GM18519 (cell line): Measurements from ENCODE around the gene NGEF.

Experiments used
- ATAC-seq: cut with Tn5 transposase; IDR thresholded peaks from one replicate; pipeline ENCODE4 v1.9.1; 2021; ENCODE audit warnings: mild to moderate bottlenecking, moderate library complexity; ENCODE audit not compliant: unreplicated experiment, low FRiP score

Gene NGEF

DNA sequence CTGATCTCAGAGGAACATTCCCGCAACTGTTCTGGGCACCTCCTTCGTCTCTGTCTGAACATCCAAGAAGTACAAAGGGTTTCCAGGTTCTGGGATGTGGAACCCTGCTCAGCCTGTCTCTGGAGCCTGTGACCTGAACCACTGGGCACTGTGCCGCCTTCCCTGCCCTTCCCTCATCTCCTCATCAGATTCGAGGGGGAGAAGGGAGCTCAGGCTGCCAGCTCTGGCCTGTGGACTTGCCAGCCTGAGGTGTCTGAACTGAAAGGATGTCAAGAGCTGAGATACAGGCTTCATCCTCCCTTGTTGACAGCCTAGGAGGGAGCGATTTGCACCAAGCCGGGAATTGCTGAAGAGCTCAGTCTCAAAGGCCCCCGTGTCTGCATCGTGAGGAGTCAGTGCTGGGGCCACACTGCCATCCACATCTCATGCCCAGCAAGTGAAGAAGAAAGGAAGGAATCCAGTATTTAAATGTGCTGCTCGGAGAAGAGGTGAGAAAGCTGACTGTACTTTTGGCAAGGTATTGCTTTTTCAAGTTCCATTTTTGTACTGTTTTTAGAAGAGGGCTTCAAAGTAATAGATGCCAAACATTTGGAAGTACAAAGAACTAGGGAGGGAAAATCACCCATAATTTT, 32.0 kb upstream of the NGEF start:
- ATAC-seq = no peak

DNA sequence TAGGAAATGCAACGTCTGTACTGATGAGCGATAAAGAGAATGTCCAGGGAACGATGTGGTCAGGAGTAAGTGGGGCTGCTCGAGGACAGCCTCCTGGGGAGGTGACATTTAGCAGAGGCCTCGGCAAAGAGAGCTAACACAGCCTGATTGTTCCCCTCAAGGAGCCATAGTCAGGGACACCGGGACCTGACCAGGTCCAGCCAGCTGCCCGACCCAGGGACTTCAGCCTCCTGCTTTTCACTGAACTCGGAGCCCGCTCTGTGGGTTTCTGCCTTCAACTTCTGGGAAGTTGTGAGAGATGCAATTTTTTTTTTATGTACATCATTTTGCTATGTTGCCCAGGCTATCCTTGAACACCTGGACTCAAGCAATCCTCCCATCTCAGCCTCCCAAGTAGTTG, 29.5 kb upstream of the NGEF start:
- ATAC-seq = no peak

DNA sequence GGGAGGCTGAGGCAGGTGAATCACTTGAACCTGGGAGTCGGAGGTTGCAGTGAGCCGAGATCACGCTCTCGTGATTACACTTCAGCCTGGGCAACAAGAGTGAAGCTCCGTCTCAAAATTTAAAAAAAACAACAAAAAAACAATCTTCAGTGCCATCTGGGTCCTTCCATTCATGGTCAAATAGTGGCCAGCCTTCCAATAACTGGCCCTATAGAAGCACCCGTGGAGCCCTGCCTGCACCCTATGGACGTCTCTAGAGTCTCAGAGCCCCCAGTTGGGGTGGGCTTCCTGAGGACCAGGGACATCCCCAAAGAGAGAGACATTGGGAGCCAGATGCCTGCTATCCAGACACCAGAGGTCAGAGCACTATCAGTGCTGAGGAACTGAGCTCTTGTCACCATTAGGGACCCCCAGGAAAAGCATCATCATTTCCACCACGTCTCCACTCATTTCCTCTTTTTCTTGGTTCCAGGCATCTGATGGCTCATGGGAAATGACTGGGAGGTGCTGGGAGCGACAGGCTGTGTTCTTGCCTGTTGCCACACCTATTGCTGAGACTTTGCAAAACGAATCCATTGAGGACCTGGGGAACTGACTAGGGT, 28.8 kb upstream of the NGEF start:
- ATAC-seq = no peak

DNA sequence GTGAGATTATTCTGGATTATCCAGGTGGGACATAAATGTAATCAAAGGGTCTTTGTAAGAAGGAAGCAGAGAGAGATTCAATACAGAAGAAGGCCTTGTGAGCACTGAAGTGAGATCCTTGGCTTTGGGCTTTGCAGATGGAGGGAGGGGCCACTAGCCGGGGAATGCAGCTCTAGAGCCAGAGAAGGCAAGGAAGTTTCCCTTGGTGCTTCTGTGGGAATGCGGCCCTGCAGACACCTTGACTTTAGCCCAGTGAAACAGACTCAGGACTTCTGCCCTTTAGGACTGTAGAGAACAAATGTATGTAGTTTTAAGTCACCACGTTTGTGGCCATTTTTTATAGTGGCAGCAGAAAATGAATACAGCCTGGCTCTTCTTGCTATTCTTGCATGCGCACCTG, 27.5 kb upstream of the NGEF start:
- no peak for ATAC-seq

DNA sequence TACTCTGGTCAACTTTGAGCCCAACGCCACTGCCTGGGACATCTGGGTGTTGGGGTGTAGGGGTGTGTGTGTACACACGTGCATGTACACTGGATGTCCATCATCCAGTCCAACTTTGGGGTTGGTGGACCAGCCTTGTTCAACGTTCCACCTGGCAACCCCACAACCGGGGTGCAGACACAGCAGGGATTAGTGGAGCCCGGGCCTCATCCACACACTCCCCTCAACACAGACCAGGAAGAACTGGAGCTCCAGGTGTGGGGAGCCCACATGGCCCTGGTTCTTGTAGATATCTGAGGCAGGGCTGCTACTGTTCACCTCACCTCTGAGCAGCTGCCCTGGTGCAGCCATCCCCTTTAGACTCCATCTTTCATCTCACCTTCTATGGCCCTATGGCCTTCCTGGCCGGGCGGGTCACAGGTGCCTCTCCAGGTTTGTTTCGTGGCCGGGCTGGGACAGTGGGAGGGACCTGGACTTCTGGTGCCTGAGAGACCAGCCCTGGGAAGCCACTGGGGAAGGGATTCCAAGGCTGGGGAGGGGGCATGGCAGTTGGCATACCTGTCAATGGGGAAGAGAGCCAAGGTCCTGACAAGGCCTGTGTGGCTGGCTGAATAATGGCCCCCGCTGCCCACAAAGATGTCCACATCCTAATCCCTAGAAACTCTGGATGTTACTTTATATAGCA, 26.9 kb upstream of the NGEF start:
- ATAC-seq = no peak

DNA sequence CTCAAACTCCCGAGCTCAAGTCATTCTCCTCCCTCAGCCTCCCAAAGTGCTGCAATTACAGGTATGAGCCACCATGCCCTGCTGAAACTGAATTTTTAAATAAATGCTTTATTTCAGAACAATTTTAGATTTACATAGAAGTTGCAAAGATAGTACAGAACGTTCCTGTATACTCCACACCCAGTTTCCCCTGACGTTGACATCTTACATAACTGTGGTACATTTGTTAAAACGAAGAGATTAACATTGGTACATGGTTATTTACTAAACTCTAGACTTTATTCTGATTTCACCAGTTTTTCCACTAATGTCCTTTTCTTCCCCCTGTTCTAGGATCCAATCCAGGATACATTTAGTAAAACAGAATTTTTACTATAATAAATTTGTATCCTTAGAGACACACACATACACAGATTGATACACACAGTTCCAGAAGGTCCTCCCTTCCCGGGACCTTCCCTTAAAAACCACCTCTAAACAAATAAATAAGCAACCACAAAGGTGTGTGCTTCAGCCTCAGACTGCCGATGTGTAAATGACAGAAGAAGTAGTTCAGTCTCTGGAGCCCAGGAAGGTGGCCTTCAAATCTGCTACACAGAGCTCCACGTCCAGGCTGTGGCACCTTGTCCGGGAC, 26.3 kb upstream of the NGEF start:
- no peak for ATAC-seq

DNA sequence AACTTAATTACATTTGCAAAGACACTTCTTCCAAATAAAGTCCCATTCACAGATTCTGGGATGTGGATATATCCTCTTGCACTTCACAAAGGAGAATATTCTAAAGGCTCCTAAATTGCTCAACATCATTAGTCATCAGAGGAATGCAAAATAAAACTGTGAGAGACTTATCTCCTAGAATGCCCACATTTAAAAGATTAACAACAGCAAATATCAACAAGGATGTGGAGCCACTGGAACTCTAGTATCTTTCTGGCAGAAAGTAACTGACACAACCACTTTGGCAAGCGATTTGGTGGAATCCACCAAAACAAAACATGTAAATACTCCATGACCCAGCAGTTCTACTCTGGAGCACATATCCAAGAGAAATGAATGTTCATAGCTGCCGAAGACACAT, 24.0 kb upstream of the NGEF start:
- ATAC-seq = no peak

DNA sequence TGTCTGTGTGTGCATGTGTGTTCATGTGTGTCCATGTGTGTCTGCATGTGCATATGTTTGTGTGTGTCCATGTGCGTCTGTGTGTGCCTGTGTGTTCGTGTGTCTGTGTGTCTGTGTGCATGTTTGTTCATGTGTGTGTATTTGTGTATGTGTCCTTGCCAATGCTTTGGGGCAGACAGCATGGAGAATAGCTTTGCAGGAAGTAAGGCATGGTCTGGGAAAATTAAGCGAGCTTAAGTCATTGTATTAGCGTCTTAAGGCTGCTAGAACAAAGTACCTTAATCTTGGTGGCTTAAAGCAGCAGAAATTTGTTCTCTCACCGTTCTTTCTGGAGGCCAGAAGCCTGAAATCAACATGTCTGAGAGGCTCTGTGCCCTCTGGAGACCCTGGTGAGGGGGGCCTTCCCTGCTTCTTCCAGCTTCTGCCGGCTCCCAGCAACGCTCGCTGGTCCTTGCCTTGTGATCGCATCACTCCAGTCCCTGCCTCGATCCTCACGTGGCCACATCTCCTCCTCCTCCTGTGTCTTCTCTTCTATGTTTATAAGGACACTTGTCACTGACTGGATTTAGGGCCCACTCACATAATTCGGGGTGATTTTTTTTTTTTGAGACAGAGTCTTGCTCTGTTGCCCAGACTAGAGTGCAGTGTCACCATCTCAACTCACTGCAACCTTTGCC, 23.2 kb upstream of the NGEF start:
- no peak for ATAC-seq

DNA sequence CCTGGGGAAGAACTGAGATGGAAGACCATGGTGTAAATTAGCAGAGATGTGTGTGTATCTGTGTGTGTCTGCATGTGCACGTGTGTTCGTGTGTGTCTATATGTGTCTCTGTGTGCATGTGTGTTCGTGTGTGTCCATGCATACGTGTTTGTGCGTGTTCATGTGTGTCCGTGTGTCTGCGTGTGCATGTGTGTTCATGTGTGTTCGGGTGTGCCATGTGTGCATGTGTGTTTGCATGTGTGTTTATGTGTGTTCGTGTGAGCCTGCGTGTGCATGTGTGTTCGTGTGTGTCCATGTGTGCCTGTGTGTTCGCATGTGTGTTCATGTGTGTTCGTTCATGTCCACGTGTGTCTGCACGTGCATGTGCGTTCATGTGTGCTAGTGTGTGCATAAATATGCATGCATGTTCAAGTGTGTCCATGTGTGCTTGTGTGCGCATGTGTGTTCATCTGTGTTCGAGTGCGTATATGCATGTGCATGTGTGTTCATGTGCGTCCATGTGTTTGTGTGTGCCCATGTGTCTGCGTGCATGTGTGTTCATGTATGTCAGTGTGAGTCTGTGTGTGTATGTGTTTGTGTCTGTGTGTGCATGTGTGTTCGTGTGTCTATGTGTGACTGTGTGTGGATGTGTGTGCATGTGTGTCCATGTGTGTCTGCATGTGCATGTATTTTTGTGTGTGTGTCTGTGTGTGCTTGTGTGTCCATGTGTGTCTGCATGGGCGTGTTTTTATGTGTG, 22.5 kb upstream of the NGEF start:
- no peak for ATAC-seq

DNA sequence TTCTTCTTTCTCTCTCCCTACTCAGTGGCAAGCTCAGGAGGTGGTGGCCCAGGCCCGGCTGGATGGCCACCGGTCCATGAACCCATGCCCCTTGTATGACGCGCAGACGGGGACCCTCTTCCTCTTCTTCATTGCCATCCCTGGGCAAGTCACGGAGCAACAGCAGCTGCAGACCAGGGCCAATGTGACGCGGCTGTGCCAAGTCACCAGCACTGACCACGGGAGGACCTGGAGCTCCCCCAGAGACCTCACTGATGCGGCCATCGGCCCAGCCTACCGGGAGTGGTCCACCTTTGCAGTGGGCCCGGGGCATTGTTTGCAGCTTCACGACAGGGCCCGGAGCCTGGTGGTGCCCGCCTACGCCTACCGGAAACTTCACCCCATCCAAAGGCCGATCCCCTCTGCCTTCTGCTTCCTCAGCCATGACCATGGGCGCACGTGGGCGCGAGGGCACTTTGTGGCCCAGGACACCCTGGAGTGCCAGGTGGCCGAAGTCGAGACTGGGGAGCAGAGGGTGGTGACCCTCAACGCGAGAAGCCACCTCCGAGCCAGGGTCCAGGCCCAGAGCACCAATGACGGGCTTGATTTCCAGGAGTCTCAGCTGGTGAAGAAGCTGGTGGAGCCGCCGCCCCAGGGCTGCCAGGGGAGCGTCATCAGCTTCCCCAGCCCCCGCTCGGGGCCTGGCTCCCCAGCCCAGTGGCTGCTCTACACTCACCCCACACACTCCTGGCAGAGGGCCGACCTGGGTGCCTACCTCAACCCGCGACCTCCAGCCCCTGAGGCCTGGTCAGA, 21.2 kb upstream of the NGEF start:
- ATAC-seq = no peak

DNA sequence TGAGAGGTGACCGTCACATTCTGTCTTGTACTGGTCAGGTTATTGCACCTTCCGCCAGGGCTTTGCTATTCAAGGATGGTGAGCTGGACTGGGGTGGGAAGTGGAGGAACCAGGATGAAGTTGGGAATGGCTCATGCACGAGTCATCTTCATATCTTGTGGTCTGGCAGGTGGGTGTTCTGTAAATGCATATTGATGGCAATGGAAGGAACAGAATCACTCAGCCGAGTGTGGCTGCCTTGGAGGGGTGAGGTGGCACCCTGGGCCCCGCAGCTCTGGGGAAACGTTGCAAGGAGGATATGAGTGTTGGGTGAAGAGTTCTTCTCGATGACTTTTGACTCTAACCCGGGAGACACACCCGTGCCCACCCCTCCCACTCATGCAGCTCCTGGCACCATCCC, 20.6 kb upstream of the NGEF start:
- no peak for ATAC-seq

DNA sequence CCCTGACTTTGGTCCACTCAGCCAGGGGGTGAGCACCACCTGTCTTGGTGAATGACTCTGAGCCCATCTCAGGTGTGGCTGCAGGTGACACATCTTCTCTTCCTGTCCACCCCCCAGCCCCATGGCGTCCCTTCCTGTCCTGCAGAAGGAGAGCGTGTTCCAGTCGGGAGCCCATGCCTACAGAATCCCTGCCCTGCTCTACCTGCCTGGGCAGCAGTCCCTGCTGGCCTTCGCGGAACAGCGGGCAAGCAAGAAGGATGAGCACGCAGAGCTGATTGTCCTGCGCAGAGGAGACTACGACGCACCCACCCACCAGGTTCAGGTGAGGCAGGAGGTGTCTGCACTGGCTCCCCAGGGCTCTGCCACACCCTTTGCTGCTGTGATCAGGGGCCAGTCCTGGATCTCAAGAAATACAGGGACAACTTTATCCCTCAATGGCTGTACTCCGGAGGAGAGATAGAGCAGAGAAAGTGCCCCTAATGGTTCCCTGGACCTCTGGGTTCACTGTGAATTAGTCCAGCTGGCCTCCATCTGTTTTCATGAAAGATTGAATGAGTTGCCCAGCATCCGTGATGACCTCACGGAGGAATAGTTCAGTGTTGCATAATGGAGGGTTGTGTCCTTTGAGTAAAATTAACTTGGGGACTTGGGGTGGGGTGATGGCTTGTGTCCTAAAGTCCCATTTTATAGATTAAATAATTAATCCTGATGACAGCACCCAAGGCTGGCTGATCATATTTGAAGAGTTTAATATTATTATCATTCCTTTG, 19.7 kb upstream of the NGEF start, which contains the start of gene NEU2:
Gene NEU2 (plus strand): TSS at position 122 of the 770 bp plus-strand sequence. CDS start 0 bp downstream, at position 122.
- no peak for ATAC-seq

DNA sequence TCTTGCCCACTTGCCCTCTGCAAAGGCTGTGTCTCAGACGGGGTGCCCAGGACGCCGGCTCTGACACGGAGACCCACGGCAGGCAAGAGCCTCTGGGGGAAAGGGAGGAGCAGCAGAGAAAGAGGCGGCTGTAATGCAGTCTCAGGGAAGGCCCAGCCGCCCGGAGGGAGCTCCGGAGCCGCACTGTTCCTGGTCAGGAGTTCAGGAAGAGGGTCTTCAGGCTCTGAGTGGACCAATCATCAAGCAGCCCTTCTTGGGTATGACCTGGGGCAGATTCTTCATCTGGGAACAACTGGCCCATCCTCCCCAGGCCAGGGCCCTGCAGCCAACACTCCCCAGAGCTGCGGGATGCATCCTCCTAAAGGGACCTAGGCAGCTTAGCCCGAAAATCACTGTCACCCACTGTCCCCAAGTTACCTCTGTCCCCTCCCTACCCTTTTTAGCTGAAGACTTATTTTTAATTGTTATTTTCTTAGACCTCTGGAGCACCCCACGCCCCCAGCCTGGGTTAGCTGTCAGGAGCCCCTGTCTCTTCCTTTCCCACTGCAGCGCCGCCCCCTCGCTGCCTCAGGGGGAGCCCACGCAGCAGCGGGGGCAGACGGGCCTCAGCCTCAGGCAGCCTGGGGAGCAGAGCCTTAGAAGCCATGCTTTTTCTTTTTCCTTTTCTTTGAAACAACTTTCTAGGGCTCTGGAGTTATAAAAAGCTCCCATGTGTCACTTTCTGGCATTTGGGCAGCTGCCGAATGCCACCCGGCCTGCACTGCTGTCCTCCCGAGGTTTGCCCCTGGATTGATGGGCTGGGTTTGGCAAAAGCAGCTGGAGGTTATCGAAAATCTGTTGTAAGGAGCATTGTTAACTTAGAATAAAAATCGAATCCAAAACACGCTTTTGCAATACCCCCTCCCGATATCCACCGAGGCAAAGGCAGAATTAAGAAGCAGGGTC, 18.8 kb upstream of the NGEF start:
- ATAC-seq = no peak

DNA sequence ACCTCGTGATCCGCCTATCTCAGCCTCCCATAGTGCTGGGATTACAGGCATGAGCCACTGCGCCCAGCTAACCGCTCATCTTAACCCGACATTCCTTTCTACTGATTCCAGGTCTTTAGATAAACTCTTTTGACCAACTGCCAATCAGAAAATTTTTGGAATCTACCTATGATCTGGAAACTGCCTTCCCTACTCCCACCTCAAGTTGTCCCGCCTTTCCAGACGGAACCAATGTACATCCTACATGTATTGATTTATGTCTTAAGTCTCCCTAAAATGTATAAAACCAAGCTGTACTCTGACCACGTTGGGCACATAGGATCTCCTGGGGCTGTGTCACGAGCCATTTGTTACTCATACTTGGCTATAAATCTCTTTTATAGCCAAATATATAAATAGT, 16.3 kb upstream of the NGEF start:
- ATAC-seq = no peak

DNA sequence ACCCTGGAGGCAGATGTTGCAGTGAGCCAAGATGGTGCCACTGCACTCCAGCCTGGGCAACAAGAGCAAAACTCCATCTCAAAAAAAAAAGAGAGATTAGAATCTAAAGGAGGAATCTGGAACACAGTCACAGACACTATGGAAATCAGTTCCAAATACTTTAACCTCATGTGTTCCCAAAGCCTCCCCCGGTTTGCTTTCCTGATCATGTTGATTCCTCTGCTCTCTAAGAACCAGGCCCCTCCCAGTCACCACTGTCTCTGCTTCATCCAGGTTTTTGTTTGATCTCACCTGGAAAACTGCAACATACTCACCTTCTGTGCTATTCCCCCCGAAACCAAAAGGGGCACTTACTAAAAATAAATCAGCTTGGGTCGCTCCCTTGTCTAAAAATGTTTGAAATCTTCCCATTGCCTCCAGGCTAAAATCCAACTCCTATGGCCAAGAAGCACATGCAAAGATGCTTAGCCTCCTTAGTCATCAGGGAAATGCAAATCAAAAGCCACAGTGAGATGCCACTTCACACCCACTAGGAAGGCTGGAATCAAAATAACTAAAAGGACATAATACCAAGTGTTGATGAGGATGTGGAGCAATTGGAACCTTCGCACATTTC, 13.2 kb upstream of the NGEF start:
- ATAC-seq = no peak

DNA sequence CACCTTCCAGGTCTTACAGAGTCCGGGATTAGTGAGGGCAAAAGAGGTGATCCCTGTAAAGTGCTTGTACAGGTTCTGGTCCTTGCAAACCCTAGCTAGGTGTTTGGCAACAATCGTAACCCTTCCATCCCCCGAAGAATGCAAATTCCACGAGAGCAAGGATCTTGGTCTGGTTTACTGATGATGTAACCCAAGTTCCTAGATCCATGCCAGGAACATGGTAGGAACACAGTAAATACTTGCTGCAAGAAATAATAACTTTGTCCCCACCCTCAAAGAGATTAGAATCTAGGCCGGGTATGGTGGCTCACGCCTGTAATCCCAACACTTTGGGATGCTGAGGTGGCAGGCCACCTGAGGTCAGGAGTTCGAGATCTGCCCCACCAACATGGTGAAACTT, 12.7 kb upstream of the NGEF start:
- no peak for ATAC-seq

DNA sequence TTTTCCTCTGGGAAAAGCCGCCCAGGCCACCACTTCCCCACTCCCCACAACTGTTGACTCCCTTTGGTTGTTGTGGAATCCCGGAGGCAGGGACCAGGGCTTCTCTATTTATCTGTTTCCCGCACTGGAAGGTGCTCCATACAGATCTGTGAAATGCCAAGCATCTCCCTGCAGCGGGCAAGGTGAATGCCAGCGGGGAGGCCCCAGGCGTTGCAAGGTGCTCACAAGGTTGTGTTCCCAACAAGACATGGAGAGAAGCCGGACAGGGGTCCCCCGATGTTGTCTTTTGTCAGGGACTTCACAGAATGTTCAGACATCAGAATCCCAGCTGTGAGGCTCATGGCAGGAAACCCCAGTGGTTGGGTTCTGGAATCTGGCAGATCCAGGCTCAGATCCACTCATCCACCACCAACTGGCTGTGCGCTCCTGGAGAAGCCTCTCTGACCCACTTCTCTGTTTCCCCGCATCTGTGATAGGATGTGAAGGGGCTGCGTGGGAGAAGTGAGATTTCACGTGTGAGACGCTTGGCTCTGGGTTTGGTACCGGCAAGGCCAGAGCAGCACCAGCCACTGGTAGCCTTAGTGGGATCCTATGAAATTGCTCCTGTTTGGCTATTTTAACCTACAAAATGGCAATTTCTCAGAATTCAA, 10.8 kb upstream of the NGEF start:
- ATAC-seq = no peak
